GM21526 (cell line): Measurements from ENCODE around the gene PHACTR3.

Experiments
- ATAC-seq: cut with Tn5 transposase; IDR thresholded peaks from one replicate; pipeline ENCODE4 v1.9.1; 2021; ENCODE audit warnings: moderate library complexity; ENCODE audit not compliant: unreplicated experiment, low FRiP score

Gene PHACTR3

GRCh38 chr20:59686404-59687346 is 82.3 kb downstream of the PHACTR3 start:
- no peak for ATAC-seq

- ATAC-seq, result no peak
Measured at GRCh38 chr20:59688356-59688755, 84.0 kb downstream of the PHACTR3 start.

- ATAC-seq, result no peak
Measured at GRCh38 chr20:59688999-59689398, 84.7 kb downstream of the PHACTR3 start.

GRCh38 chr20:59690101-59690500 is 85.8 kb downstream of the PHACTR3 start:
- no peak for ATAC-seq

GRCh38 chr20:59690976-59691375 is 86.6 kb downstream of the PHACTR3 start:
- ATAC-seq, result no peak

- ATAC-seq, result no peak
Measured at GRCh38 chr20:59692139-59692538, 87.8 kb downstream of the PHACTR3 start.

GRCh38 chr20:59693587-59693986 is 89.2 kb downstream of the PHACTR3 start:
- no peak for ATAC-seq

GRCh38 chr20:59696476-59696875 is 92.1 kb downstream of the PHACTR3 start:
- ATAC-seq, result no peak

- no peak for ATAC-seq
Measured at GRCh38 chr20:59697068-59697467, 92.7 kb downstream of the PHACTR3 start.

GRCh38 chr20:59698598-59698997 is 94.3 kb downstream of the PHACTR3 start:
- ATAC-seq, result no peak

- ATAC-seq, result no peak
Measured at GRCh38 chr20:59701236-59701635, 96.9 kb downstream of the PHACTR3 start.

- no peak for ATAC-seq
Measured at GRCh38 chr20:59703046-59703445, 98.7 kb downstream of the PHACTR3 start.

- no peak for ATAC-seq
Measured at GRCh38 chr20:59705651-59706399, 101.5 kb downstream of the PHACTR3 start.

- ATAC-seq, result no peak
Measured at GRCh38 chr20:59706400-59706693, 102.0 kb downstream of the PHACTR3 start.

- no peak for ATAC-seq
Measured at GRCh38 chr20:59708326-59708725, 104.0 kb downstream of the PHACTR3 start.

- ATAC-seq, result no peak
Measured at GRCh38 chr20:59709636-59710035, 105.3 kb downstream of the PHACTR3 start.

GRCh38 chr20:59718071-59718470 is 113.7 kb downstream of the PHACTR3 start:
- ATAC-seq, result no peak

GRCh38 chr20:59718751-59719150 is 114.4 kb downstream of the PHACTR3 start:
- no peak for ATAC-seq

GRCh38 chr20:59720013-59720412 is 115.7 kb downstream of the PHACTR3 start:
- ATAC-seq, result no peak

- no peak for ATAC-seq
Measured at GRCh38 chr20:59721386-59721785, 117.0 kb downstream of the PHACTR3 start.

GRCh38 chr20:59723108-59723500 is 118.8 kb downstream of the PHACTR3 start:
- ATAC-seq, result no peak
